Omental fat pad (tissue), 4 donors: ENCODE measurements around the gene RBAK. TPM values are rescaled to one million over a fixed set of nuclear protein-coding genes. Genes with fewer than 3 reads are reported as not detected.

Source experiments
- ATAC-seq: fragments of 150-250 bp; one replicate; pipeline ENCODE4 v1.9.1; 2016; ENCODE audit warnings: mild to moderate bottlenecking, moderate library complexity; ENCODE audit not compliant: low FRiP score
- DNase-seq: peaks from one replicate; pipeline ENCODE4 v3.0.0-alpha.2; 2019; ENCODE audit warnings: low spot score
- CTCF ChIP-seq, 3 donors: fragments of 450-650 bp; IDR thresholded peaks; one replicate each; pipeline ENCODE4 v1.5.1; 2016 to 2017; ENCODE audit warnings: antibody characterized with exemption in 3 of 3, mild to moderate bottlenecking in 3 of 3, moderate library complexity in 2 of 3
- small RNA-seq: library from RNA; depleted of rRNA; stranded (forward); fragments of <200 nt; gene quantifications from one replicate; pipeline ENCODE3, GENCODE V24; 2016
- total RNA-seq, 4 donors: library from RNA; depleted of rRNA; stranded (reverse); fragments of >200 nt; gene quantifications; one replicate each; pipeline ENCODE4 v1.1.0, GENCODE V29; 2016

The RBAK gene
- total RNA-seq, 4 donors from 2014 or later = 6.7 to 14.8 (median 8.5) TPM

- ATAC-seq (no peak), DNase-seq (no peak)
- TF ChIP-seq CTCF (IDR thresholded peaks at IDR 0.05) = no peak
These were observed 70.7 kb downstream of the RBAK start for GRCh38 chr7:5116359-5116758.

- ATAC-seq = no peak
- no peak for TF ChIP-seq CTCF (IDR thresholded peaks at IDR 0.05)
- no peak for DNase-seq
These were observed 71.7 kb downstream of the RBAK start for GRCh38 chr7:5117095-5117970.

Small RNA genes lying within 50 kb of the gene (small RNA-seq; reads per million reads assigned to genes)
- not detected for gene AC092032.1

Other genes with a start within 250 kb of the RBAK start
- gene PAPOLB, start 183.8 kb upstream of the RBAK start, total RNA-seq = 1 to 10 TPM in 1 of 4 donors, under 1 TPM in 3; 0.12 to 1.4 (median 0.31) TPM
- 10 to 100 TPM in 1 of 4 donors, 1 to 10 TPM in 3; 1.1 to 12.3 (median 4.4) TPM for gene RADIL, start 162.1 kb upstream of the RBAK start, total RNA-seq
- gene MMD2, start 86.7 kb upstream of the RBAK start, total RNA-seq = not detected
- 10 to 100 TPM; 46.5 to 70.3 (median 63.7) TPM for gene WIPI2, start 144.4 kb downstream of the RBAK start, total RNA-seq
- gene SLC29A4, start 237.1 kb downstream of the RBAK start, total RNA-seq = 10 to 100 TPM in 3 of 4 donors, 1 to 10 TPM in 1; 7.3 to 22.7 (median 13.3) TPM